ENCODE data around the gene DKK3. TPM values are rescaled to one million over a fixed set of nuclear protein-coding genes. Genes with fewer than 3 reads are reported as not detected.

DKK3 gene
- polyA plus RNA-seq, 1 experiment: 1,276 TPM

DNA sequence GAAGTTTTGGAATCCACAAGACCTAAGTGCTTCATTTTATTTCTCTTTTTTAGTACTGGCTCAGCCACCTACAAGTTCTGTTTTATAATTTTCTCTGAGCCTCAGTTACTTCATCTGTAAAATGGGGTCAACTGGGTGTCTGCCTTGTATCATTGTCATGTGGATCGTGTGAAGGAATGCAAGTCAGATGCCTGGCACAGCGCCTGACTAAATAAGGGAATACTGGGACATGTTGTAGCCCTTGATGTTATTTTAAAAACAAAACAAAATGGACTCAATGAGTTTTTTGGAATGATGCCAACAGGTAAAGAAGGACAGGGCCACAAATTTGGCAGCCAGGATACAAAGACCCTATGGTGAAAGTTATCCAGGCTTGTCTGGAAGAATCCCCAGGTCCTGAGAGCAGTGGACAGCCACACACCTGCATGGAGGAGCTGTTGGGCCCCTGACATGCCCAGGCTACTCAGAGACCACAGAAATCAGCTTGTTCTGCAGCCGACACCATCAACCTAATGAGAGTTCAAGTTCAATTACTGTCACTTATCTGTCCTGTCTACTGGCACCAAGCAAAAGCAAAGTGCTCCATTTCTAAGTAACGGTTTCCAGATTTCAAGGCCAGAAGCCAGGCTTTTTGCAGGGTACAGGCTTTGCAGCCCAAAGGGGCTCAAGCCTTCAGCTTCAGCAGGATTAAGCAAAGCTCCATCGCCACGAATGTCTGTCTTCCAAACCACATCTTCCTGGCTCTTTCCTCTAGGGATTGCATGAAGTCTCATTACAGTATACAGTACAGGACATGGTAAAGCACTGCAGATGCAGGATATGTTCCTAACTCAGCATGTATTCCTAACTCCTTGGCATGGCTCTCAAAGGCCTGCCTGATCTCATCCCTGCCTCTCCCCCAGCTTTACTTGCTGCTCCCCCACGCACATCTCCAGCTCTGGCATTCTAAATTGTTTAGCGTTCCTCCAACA, 18.4 kb downstream of the DKK3 start:
- Histone ChIP-seq H3K27me3 (ENCODE audit: control insufficient read depth, insufficient read depth, low read length) (no peaks in the 10 kb centered on the region), H3K36me3 (ENCODE audit: control insufficient read depth, insufficient read depth, low read length) (peaks cover 1% of the 10 kb centered on the region; the same call in 1 of the 2 replicates), H3K4me3 (ENCODE audit: low read depth, low read length) (no peak overlapping the region)
- ChIA-PET CTCF (interaction anchor here (0.5 kb wide), 1 partner anchor 218 kb away, joined by 4 read pairs; no protein-coding TSS in a partner anchor), POLR2A (no interaction called here)
- TF ChIP-seq, protein P1, sequence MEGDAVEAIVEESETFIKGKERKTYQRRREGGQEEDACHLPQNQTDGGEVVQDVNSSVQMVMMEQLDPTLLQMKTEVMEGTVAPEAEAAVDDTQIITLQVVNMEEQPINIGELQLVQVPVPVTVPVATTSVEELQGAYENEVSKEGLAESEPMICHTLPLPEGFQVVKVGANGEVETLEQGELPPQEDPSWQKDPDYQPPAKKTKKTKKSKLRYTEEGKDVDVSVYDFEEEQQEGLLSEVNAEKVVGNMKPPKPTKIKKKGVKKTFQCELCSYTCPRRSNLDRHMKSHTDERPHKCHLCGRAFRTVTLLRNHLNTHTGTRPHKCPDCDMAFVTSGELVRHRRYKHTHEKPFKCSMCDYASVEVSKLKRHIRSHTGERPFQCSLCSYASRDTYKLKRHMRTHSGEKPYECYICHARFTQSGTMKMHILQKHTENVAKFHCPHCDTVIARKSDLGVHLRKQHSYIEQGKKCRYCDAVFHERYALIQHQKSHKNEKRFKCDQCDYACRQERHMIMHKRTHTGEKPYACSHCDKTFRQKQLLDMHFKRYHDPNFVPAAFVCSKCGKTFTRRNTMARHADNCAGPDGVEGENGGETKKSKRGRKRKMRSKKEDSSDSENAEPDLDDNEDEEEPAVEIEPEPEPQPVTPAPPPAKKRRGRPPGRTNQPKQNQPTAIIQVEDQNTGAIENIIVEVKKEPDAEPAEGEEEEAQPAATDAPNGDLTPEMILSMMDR (IDR thresholded peaks at IDR 0.05; ENCODE audit: insufficient read depth, low read depth, low read length): no peak
- no peak for DNase-seq (ENCODE audit: low read depth)

- H3K27me3 ChIP-seq (ENCODE audit: control insufficient read depth, insufficient read depth, low read length): no peaks in the 10 kb centered on the region
- TF ChIP-seq, protein P1 (IDR thresholded peaks at IDR 0.05; ENCODE audit: insufficient read depth, low read depth, low read length): peak; percentile 27; the same call in 1 of the 2 replicates
- DNase-seq (ENCODE audit: low read depth): no peak
- CTCF ChIA-PET: interaction anchor here (0.6 to 1.8 kb wide), 6 partner anchors 10 to 45 kb away, joined by 3 to 6 read pairs (median 4); no protein-coding TSS in a partner anchor
- no peak overlapping the region for H3K4me3 ChIP-seq (ENCODE audit: low read depth, low read length)
- no peaks in the 10 kb centered on the region for H3K36me3 ChIP-seq (ENCODE audit: control insufficient read depth, insufficient read depth, low read length)
- POLR2A ChIA-PET: no interaction called here
These were observed 19.7 kb downstream of the DKK3 start for GRCh38 chr11:11988681-11989261.

- Histone ChIP-seq H3K27me3 (ENCODE audit: control insufficient read depth, insufficient read depth, low read length) (no peaks in the 10 kb centered on the region), H3K4me3 (ENCODE audit: low read depth, low read length) (no peak overlapping the region), H3K36me3 (ENCODE audit: control insufficient read depth, insufficient read depth, low read length) (no peaks in the 10 kb centered on the region)
- POLR2A ChIA-PET: no interaction called here
- CTCF ChIA-PET: interaction anchor here (0.6 to 1.8 kb wide), 7 partner anchors 10 to 96 kb away, joined by 3 to 6 read pairs (median 4); no protein-coding TSS in a partner anchor
- peak; percentile 58 for DNase-seq (ENCODE audit: low read depth)
- TF ChIP-seq, protein P1 (IDR thresholded peaks at IDR 0.05; ENCODE audit: insufficient read depth, low read depth, low read length): no peak
These were observed 20.3 kb downstream of the DKK3 start for GRCh38 chr11:11988099-11988651.

GRCh38 chr11:11987503-11988022, 20.9 kb downstream of the DKK3 start:
- DNase-seq (ENCODE audit: low read depth): no peak
- POLR2A ChIA-PET: no interaction called here
- no peaks in the 10 kb centered on the region for H3K36me3 ChIP-seq (ENCODE audit: control insufficient read depth, insufficient read depth, low read length)
- TF ChIP-seq, protein P1 (IDR thresholded peaks at IDR 0.05; ENCODE audit: insufficient read depth, low read depth, low read length): peak; percentile 49
- H3K4me3 ChIP-seq (ENCODE audit: low read depth, low read length): no peak overlapping the region
- H3K27me3 ChIP-seq (ENCODE audit: control insufficient read depth, insufficient read depth, low read length): no peaks in the 10 kb centered on the region
- CTCF ChIA-PET: interaction anchor here (0.6 to 1.8 kb wide), 5 partner anchors 11 to 97 kb away, joined by 3 to 6 read pairs (median 5); no protein-coding TSS in a partner anchor

Measured in BJ (cell line).